ENCODE data around the gene C13orf46. TPM values are rescaled to one million over a fixed set of nuclear protein-coding genes. Genes with fewer than 3 reads are reported as not detected.

The C13orf46 gene
- total RNA-seq, 2 experiments from 2014 or later, result 0.21 TPM; not detected in 1

- H4K20me1 ChIP-seq (ENCODE audit: insufficient read depth, low read length), result no peaks in the 10 kb centered on the region
- H3K27ac ChIP-seq (ENCODE audit: low read depth, low read length, poor library complexity, severe bottlenecking), result no peak overlapping the region
- CTCF ChIA-PET (ENCODE audit: unreplicated experiment), result no interaction called here
- no peaks in the 10 kb centered on the region for H3K79me2 ChIP-seq (ENCODE audit: insufficient read depth, low read depth, low read length)
- intact Hi-C loops (cut with micrococcal nuclease; ENCODE audit: unreplicated experiment), result no loop called here
- H3K4me2 ChIP-seq (ENCODE audit: low read length), result no peak overlapping the region
- H3K9me2 ChIP-seq (ENCODE audit: insufficient read depth, low read length), result no peaks in the 10 kb centered on the region
- H3K9me3 ChIP-seq (ENCODE audit: low read length), result no peaks in the 10 kb centered on the region
- no peak overlapping the region for H2AFZ ChIP-seq (ENCODE audit: low read length)
- no peak for DNase-seq (ENCODE audit: low spot score)
- no TSS peak for BruUV-seq (replicated peaks)
- H3K4me3 ChIP-seq (ENCODE audit: low read depth, low read length, poor library complexity, severe bottlenecking), result no peak overlapping the region
- no peaks in the 10 kb centered on the region for H3K36me3 ChIP-seq (ENCODE audit: insufficient read depth, low read length)
- TF ChIP-seq EZH2phosphoT487 (IDR thresholded peaks at IDR 0.05; ENCODE audit: borderline replicate concordance, low read depth, low read length), result no peak
- TF ChIP-seq CTCF (conservative IDR thresholded peaks at IDR 0.05; ENCODE audit: low read length), result no peak
- H3K4me1 ChIP-seq (ENCODE audit: insufficient read depth, low read length, poor library complexity, severe bottlenecking), result no peaks in the 10 kb centered on the region
- POLR2A ChIA-PET, result no interaction called here
Observed at GRCh38 chr13:113949546-113949945, 24.3 kb downstream of the C13orf46 start.

DNA sequence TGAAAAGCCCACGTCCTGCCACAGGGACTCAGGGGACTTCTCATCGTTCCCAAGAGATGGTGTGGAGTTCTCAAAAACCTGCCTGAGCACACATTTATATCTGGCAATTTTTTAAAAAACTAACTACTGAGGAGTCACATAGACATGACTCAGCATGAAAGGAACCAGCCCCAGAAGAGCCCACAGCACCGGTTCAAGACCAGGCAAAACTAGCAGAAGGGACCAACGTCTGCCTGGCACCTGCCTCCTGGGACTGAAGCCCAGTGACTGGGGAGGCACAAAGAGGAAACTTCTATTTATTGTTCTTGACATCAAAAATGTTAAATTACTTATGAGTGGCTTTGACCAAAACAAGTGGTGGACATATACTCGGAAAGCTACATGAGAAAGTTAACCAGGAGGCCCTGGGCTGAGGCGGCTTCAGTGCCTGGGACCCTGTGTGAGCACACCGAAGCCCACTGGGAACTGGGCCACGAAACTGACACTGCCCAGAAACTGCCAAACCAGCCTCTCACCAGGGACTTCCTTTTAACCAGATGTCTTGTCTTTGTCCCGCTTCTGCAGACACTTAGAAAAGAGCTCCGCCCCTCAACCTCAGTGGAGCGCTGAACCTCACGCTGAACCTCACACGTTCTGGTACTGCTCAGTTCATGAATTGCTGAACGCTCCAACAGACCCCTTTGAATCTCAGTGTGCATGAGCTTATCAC lies 25.7 kb downstream of the C13orf46 start:
- no peak for TF ChIP-seq EZH2phosphoT487 (IDR thresholded peaks at IDR 0.05; ENCODE audit: borderline replicate concordance, low read depth, low read length)
- TF ChIP-seq CTCF (conservative IDR thresholded peaks at IDR 0.05; ENCODE audit: low read length), result no peak
- H3K4me1 ChIP-seq (ENCODE audit: insufficient read depth, low read length, poor library complexity, severe bottlenecking), result no peaks in the 10 kb centered on the region
- BruUV-seq (replicated peaks), result no TSS peak
- H4K20me1 ChIP-seq (ENCODE audit: insufficient read depth, low read length), result no peaks in the 10 kb centered on the region
- CTCF ChIA-PET (ENCODE audit: unreplicated experiment), result no interaction called here
- H3K79me2 ChIP-seq (ENCODE audit: insufficient read depth, low read depth, low read length), result no peaks in the 10 kb centered on the region
- H3K9me2 ChIP-seq (ENCODE audit: insufficient read depth, low read length), result no peaks in the 10 kb centered on the region
- H3K4me3 ChIP-seq (ENCODE audit: low read depth, low read length, poor library complexity, severe bottlenecking), result no peak overlapping the region
- no peaks in the 10 kb centered on the region for H3K9me3 ChIP-seq (ENCODE audit: low read length)
- POLR2A ChIA-PET, result no interaction called here
- 0 out of 2 replicates have a peak overlapping the region, but pooled peaks have one; percentile 5 for H2AFZ ChIP-seq (ENCODE audit: low read length)
- H3K27ac ChIP-seq (ENCODE audit: low read depth, low read length, poor library complexity, severe bottlenecking), result no peak overlapping the region
- DNase-seq (ENCODE audit: low spot score), result peak; percentile 23
- no peaks in the 10 kb centered on the region for H3K36me3 ChIP-seq (ENCODE audit: insufficient read depth, low read length)
- H3K4me2 ChIP-seq (ENCODE audit: low read length), result no peak overlapping the region
- intact Hi-C loops (cut with micrococcal nuclease; ENCODE audit: unreplicated experiment), result no loop called here

- no peak overlapping the region for H3K27ac ChIP-seq (ENCODE audit: low read depth, low read length, poor library complexity, severe bottlenecking)
- H4K20me1 ChIP-seq (ENCODE audit: insufficient read depth, low read length), result no peaks in the 10 kb centered on the region
- no peaks in the 10 kb centered on the region for H3K9me2 ChIP-seq (ENCODE audit: insufficient read depth, low read length)
- intact Hi-C loops (cut with micrococcal nuclease; ENCODE audit: unreplicated experiment), result no loop called here
- H2AFZ ChIP-seq (ENCODE audit: low read length), result no peak overlapping the region
- no peak for TF ChIP-seq CTCF (conservative IDR thresholded peaks at IDR 0.05; ENCODE audit: low read length)
- no peak for TF ChIP-seq EZH2phosphoT487 (IDR thresholded peaks at IDR 0.05; ENCODE audit: borderline replicate concordance, low read depth, low read length)
- no peaks in the 10 kb centered on the region for H3K79me2 ChIP-seq (ENCODE audit: insufficient read depth, low read depth, low read length)
- DNase-seq (ENCODE audit: low spot score), result no peak
- BruUV-seq (replicated peaks), result no TSS peak
- no peaks in the 10 kb centered on the region for H3K4me1 ChIP-seq (ENCODE audit: insufficient read depth, low read length, poor library complexity, severe bottlenecking)
- CTCF ChIA-PET (ENCODE audit: unreplicated experiment), result no interaction called here
- H3K4me2 ChIP-seq (ENCODE audit: low read length), result no peak overlapping the region
- no peaks in the 10 kb centered on the region for H3K9me3 ChIP-seq (ENCODE audit: low read length)
- no peak overlapping the region for H3K4me3 ChIP-seq (ENCODE audit: low read depth, low read length, poor library complexity, severe bottlenecking)
- POLR2A ChIA-PET, result no interaction called here
- no peaks in the 10 kb centered on the region for H3K36me3 ChIP-seq (ENCODE audit: insufficient read depth, low read length)
Observed at GRCh38 chr13:113947311-113948033, 26.4 kb downstream of the C13orf46 start.

All from OCI-LY7 (cell line).